Measurements from ENCODE around the gene WDR64. TPM values are rescaled to one million over a fixed set of nuclear protein-coding genes. Genes with fewer than 3 reads are reported as not detected.
"Not testable (repeated sequence)": the region's sequence is repeated elsewhere in the genome, so short reads cannot be mapped to it uniquely, and the experiment has no call there.

WDR64 gene
- total RNA-seq, 1 experiment from 2014 or later = not detected

GRCh38 chr1:241799416-241799815 is 147.3 kb downstream of the WDR64 start:
- no peak for DNase-seq (ENCODE audit: low read depth)

GRCh38 chr1:241800640-241801039 is 148.6 kb downstream of the WDR64 start:
- no peak for DNase-seq (ENCODE audit: low read depth)

GRCh38 chr1:241802863-241803262 is 150.8 kb downstream of the WDR64 start:
- DNase-seq (ENCODE audit: low read depth) = no peak

GRCh38 chr1:241804706-241805105 is 152.6 kb downstream of the WDR64 start:
- DNase-seq (ENCODE audit: low read depth) = not testable (repeated sequence)

- DNase-seq (ENCODE audit: low read depth) = no peak
These were observed 156.2 kb downstream of the WDR64 start for GRCh38 chr1:241808265-241808664.

GRCh38 chr1:241810769-241811405 is 158.8 kb downstream of the WDR64 start:
- DNase-seq (ENCODE audit: low read depth) = no peak

- no peak for DNase-seq (ENCODE audit: low read depth)
These were observed 161.8 kb downstream of the WDR64 start for GRCh38 chr1:241813768-241814320.

DNA sequence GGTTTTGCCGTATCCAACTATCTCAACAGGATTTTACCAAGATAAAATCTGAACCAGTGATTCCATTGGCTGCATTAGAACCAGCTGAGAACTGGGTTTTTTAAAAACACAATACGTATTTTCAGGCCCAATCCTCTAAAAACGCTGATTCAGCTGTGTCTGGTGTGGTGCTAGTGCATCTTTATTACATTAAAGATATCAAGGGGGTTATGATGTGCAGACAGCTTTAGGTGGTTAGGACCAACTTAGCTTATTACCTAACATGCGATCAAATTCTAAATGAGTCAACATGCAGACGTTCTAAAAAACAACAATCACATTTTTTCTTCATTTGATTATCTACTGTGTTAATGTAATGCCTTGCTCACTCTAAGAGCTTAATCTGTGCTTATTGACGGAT is 163.9 kb downstream of the WDR64 start:
- DNase-seq (ENCODE audit: low read depth) = no peak

DNA sequence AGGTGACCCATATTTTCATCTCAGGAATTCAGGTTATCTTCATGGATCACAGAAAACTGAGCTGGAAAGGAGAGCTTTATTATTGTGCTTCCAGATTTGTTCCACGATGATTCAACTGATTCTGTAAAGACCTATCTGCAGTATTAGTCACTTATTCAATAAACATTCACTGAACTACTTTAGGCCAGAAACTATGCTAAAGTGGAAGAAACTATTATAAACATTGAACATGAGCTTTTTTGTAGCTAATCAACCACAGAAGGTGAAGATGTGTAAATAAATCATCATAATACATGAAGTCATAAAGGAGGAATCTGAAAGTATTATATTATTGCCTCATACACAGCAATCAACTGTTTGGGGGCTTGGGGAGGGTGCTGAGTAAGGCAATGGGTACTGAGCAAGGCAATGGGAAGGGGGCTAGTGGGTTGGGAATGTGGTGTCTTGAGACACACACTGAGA is 165.3 kb downstream of the WDR64 start:
- DNase-seq (ENCODE audit: low read depth) = peak; percentile 18

- DNase-seq (ENCODE audit: low read depth) = no peak
These were observed 166.0 kb downstream of the WDR64 start for GRCh38 chr1:241817956-241818612.

- DNase-seq (ENCODE audit: low read depth) = no peak
These were observed 167.3 kb downstream of the WDR64 start for GRCh38 chr1:241819340-241819866.

DNA sequence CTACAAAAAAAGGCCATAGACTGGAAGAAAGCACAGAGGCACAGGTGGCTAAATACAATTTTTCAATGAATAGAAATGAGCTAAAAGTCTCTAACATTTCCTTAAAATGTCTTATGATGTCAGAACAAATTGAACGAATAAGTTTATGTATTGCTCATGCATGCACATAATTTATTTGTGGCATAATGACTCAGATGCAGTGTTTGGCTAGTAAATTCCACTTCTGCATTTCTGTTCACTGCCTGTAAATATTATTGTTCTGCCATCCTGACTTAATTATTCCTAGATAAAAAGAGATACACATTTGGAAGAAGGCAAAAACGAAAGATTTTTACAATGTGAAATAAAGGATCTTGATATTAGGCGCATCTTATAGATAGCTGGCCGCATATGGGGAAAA is 169.3 kb downstream of the WDR64 start:
- no peak for DNase-seq (ENCODE audit: low read depth)

GRCh38 chr1:241822846-241823245 is 170.8 kb downstream of the WDR64 start:
- DNase-seq (ENCODE audit: low read depth) = no peak

GRCh38 chr1:241823925-241824324 is 171.8 kb downstream of the WDR64 start:
- DNase-seq (ENCODE audit: low read depth) = no peak

DNA sequence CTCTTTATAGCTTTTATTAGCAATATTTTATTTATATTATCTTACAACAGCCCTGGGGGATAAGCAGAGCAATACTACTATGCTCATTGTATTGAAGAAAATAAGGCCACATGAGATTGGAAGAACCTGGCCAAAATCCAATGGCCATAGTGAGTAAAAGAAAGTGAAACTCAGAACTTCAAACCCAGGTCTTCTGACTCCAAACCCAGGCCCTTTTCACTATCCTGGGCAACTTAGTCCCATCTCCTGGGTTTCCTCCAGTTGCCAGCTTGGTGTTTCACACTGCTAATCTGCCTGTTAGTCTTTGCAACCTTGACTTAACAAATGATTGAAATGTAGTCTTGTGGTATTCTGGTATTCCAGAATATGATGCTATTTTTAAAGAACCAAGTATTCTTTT is 173.5 kb downstream of the WDR64 start:
- DNase-seq (ENCODE audit: low read depth) = peak; percentile 48

- DNase-seq (ENCODE audit: low read depth) = not testable (repeated sequence)
These were observed 174.5 kb downstream of the WDR64 start for GRCh38 chr1:241826613-241827012.

- DNase-seq (ENCODE audit: low read depth) = no peak
These were observed 175.2 kb downstream of the WDR64 start for GRCh38 chr1:241827264-241827663.

- no peak for DNase-seq (ENCODE audit: low read depth)
These were observed 176.5 kb downstream of the WDR64 start for GRCh38 chr1:241828463-241829021.

DNA sequence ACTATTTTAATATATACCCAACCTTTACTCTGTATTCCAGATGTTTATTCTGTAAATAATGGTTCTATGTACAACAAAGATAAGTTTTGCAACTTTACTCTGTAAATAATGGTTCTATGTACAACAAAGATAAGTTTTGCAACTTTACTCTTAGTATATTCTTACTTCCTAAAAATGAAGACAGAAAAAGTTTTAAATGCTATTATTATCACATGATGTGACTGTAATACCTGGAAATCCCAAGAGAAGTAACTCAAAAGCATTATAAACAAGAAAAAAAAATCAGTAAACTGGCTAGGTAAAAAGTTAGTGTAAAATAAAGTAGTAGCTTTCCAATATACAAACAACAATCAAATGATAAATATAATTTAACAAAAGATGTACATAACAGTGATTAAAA is 177.4 kb downstream of the WDR64 start:
- DNase-seq (ENCODE audit: low read depth) = no peak

DNA sequence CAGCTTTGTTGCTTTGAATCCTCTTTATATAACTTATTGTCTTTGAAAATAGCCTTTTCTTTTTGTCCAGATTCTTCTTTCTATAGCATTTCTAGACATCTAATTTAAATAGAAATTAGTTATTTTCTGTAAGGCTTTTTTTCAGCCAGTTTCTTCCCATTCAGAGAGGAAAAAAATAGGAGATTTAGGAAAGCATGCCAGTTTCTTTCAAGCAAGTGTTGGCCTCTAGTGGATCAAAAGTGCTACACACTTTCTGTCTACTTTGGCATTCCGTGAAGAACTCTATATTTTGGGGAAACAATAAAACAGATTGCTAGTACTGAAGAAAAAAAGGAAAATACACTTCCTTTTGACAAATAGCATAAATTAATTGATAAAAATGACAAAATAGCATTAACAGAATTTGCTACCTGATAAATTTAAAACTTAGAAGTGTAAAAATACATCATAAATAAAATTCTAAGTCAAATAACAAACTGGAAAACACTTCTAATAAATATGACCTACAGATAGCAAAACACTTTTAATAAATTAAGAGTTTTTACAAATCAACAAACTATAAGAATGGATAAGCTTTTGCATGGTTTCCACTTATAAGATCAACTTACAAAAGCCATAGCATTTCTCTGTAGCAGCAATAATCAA is 182.8 kb downstream of the WDR64 start:
- peak; percentile 57 for DNase-seq (ENCODE audit: low read depth)

- DNase-seq (ENCODE audit: low read depth) = no peak
These were observed 184.9 kb downstream of the WDR64 start for GRCh38 chr1:241836941-241837340.

DNA sequence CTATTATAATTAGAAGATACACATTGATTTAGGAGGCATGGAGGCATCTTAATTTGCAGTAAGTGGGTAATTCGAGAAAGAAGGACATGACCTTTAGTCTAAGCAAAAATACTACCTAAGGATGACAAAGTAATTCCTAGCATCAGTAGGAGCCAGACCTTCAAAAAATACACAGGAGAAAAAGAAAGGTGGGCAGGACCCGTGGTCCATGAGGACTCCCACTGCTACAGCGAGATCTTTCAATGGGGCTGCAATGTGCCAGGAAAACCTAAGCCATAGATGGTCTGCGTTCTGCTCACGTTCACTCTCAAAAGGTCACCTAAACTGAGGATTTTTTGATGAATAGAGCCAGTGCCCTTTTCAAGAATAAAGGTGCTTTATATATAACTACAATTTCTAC is 185.3 kb downstream of the WDR64 start:
- no peak for DNase-seq (ENCODE audit: low read depth)
